Measurements from ENCODE around the gene CNN3.
"Not testable (repeated sequence)": the region's sequence is repeated elsewhere in the genome, so short reads cannot be mapped to it uniquely, and the experiment has no call there.

CNN3 gene

GRCh38 chr1:94949681-94950661, 23.1 kb upstream of the CNN3 start:
- no peak for DNase-seq (ENCODE audit: low read depth)

DNA sequence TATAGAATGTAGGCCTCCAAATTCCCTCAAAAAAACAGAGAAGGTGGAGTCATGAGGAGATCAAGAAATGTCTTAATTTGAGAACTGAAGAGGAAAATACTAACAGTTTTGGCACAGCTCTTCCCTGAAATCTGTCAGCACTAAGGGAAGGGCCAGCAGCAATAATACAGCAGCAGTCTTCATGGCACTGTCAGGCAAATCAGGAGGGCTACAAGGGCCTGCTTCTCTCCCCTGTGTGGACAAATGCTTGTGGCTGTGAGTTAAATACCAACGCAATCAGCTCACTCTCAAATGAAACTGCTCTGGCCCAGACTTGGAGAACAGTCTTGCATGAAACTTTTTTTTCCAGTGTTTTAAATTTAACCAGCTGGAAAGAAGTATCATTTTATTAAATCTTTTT, 20.5 kb upstream of the CNN3 start:
- DNase-seq (ENCODE audit: low read depth), result no peak

DNA sequence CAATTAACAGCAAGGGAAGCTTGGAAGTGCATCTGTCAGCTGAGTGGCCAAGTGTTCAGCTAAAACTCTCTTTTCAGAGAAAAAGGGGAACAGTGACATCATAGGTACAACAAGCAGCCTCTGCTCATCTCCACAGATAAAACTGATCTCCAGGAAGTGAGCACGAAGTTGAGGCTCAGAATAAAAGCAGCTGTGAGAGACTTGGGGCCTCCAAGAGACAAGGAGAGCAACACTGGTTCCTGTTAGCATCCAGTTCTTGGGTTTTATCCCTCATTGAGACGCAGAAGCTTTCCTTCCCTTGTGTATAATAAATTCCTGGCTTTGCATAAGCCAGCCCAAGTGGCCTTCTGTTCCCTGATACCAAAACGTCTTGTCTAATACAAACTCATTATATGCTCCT, 20.0 kb upstream of the CNN3 start:
- no peak for DNase-seq (ENCODE audit: low read depth)

DNA sequence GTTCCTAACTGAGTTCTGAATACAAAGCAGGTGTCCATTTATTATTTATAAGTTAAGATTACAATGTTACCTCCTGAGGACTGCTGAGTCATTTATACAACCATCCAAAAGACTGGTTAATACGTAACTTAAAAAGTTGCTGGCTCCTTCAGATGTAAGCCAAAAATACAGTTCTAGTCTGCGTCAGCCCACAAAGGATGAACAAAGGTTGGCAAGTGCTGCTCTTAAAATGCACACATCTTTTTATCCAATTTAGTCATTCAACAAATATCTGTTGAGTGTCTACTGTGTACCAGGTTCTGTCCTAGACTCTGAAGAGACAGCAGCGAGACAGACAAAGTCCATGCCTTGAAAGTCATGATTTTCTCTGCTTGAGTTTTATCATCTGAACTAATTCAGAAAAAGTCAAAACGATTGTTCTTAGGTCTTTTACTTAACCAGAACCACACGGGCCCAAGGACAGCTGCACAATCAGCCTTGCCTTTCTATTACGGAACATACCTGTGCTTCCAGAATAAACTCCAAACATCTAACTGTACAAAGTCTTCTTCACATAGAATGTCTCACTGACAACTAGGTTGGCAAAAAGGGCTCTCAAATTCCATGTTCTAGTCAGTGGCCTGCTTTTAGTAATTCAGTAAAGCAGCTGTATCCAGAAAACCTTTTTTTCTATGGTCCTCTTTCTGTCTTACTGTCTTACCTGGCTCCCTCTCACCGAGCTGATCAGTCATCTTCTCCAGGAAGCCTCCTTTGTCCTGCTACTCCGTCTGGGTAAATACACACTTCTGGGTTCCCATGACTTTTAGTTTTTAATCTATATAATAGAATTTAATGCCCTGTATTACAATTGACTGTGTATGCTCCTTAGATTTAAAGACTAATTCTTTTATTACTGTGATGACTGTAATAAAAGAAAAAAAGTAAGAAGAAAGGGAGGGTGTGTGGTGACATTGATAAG, 15.5 kb upstream of the CNN3 start:
- no peak for DNase-seq (ENCODE audit: low read depth)

- not testable (repeated sequence) for DNase-seq (ENCODE audit: low read depth)
These were observed 14.6 kb upstream of the CNN3 start for GRCh38 chr1:94941480-94941879.

- no peak for DNase-seq (ENCODE audit: low read depth)
These were observed 13.8 kb upstream of the CNN3 start for GRCh38 chr1:94940738-94941137.

- no peak for DNase-seq (ENCODE audit: low read depth)
These were observed 10.9 kb upstream of the CNN3 start for GRCh38 chr1:94937820-94938219.

- DNase-seq (ENCODE audit: low read depth), result no peak
These were observed 10.1 kb upstream of the CNN3 start for GRCh38 chr1:94936861-94937620.

- no peak for DNase-seq (ENCODE audit: low read depth)
These were observed 8.6 kb upstream of the CNN3 start for GRCh38 chr1:94935476-94935875.

- DNase-seq (ENCODE audit: low read depth), result no peak
These were observed 8.1 kb upstream of the CNN3 start for GRCh38 chr1:94935034-94935433.

DNA sequence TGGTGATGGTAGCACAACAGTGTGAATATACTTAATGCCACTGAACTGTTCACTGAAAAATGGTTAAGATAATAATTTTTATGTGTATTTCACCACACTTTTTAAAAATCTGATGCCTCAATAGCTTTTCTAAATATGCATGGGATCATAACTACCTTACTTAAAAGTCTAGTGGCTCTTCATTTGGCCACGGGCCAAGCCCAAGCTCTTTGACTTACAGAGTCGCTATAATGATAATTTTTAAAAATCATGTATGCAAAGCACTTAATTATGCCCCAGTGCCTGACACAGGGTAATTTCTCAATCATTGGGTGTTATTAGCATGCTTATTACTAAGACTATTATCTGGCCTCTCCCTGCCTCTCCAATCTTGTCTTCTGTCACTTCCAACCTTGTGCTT, 7.6 kb upstream of the CNN3 start:
- no peak for DNase-seq (ENCODE audit: low read depth)

DNA sequence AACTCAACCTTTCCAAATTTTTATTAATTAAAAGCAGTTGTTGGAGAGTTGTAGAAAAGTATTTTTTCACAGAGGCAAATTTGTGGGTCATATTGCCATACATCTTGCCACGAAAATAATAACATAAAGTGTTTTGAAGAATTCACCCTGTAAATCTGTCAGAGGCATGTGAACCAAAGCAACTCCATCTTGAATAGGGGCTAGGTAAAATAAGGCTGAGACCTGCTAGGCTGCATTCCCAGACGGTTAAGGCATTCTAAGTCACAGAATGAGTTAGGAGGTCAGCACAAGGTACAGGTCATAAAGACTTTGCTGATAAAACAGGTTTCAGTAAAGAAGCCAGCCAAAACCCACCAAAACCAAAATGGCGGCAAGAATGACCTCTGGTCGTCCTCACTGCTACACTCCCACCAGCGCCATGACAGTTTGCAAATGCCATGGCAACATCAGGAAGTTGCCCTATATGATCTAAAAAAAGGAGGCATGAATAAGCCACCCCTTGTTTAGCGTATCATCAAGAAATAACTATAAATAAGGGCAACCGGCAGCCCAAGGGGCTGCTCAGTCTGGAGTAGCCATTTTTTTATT, 4.4 kb upstream of the CNN3 start:
- DNase-seq (ENCODE audit: low read depth), result no peak

DNA sequence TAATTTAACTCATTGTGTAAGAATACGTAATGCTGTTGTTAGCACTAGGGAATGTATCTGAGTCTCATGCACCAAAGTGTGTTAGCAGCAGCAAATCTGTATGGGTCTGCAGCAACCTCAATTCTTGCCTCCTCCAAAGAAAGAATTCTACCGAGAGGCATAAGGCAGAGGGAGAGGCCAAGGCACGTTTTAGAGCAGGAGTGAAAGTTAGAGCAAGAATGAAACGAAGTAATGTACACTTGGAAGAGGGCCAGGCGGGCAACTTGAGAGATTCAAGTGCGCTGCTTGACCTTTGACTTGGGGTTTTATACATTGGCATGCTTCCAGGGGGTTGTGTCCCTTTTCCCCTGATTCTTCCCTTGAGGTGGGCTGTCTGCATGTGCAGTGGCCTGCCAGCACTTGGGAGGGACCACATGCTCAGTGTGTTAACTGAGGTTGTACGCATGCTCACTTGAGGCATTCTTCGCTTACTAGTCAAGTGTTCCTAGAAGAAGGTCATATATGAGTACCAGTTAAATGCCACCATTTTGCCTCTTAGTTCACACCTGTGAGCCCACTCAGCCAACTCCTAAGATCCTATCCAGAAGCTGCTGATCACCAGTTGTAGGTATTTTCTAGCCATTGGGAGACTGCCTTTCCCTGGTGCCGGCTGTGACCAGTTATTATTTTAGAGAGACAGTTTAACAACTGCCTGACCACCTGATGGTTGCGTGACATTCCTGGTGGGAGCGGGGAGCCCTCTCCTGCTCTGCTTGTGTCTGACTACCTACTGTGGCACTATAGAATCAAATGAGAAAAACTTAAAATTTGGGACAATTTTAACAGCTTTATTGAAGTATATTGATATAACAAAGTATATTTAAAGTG, 2.7 kb upstream of the CNN3 start:
- DNase-seq (ENCODE audit: low read depth), result no peak

DNA sequence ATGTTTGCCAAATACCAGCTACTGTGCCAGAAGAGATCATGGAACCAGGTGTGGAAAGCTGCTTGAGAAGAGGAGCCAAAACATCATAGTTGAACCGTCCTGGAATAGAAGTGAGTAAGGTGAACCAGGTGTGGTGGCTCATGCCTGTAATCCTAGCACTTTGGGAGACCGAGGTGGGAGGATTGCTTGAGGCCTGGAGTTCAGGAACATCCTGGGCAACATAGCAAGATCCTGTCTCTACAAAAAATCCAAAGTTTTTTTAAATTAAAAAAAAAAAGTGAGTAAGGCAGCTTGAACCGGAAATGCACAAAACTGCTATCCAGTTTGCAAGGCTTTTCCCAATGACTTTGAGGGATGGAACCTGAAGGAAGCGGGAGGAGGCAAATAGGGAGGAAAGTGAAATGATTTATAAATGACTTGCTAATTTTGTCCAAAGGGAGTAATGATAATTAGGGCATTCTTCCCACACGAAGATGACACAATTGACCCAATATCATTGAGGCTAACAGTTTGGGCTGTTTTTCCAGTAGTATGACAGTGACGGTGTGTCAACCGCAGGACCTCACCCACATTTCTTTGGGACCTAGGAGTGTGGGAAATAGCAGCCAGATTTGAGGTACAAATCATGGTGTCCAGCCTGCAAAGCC, 1.5 kb upstream of the CNN3 start:
- no peak for DNase-seq (ENCODE audit: low read depth)

DNA sequence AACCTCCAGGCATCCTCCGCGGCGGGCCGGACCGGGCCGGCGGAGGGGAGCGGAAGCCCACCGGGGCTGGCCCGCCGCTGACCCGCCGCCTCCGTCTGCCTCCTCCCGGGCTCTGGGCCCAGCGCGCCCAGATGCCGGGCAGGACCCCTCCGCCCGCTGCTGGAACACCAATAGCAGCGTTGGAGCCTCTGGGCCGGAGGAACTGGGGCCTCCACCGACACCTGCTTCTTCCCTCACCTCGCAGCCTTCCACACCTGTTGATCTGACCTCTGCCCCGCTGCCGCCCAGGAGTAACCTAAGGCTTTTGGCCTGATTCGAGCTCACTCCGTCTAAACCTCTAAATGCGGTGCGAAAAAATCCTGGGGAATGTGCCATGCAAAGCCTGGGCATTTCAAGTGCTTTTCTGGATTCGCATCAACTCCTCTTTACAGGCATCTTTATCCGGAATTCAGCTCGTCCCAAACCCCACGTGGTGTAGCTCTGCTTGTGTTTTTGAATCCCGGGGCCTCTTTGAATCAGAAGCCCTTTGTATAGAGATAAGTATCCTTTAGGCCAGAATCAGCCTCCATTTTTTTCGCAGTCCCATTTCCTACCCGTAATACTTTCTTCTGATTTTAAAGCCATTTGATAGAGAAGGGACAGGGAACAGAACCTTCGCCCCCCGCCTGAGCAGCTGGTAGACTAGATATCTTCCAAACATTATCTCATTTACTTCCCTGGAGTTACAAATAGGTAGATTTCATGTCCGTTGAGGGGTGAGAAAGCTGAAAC, 680 bp upstream of the CNN3 start:
- DNase-seq (ENCODE audit: low read depth), result no peak

GRCh38 chr1:94926126-94926914, 590 bp downstream of the CNN3 start:
- no peak for DNase-seq (ENCODE audit: low read depth)

GRCh38 chr1:94925561-94926125, 1.3 kb downstream of the CNN3 start:
- no peak for DNase-seq (ENCODE audit: low read depth)

GRCh38 chr1:94925004-94925403, 1.9 kb downstream of the CNN3 start:
- DNase-seq (ENCODE audit: low read depth), result no peak

Measured in stimulated activated CD8-positive, alpha-beta memory T cell treated with anti-CD3 and anti-CD28 coated beads, Interleukin-12 subunit alpha, Interleukin-12 subunit beta, amount 100 ng/mL, for 1 hour (primary cell).